ENCODE results near the gene FARS2. TPM values are rescaled to one million over a fixed set of nuclear protein-coding genes. Genes with fewer than 3 reads are reported as not detected.
A peak's percentile ranks its signal among the peaks of the same experiment; 100 is the strongest.

FARS2 gene
- total and polyA plus RNA-seq, 2 of the 13 experiments (the other 11 are each of a cell fraction or from before 2014, with no cell fraction given): 15.4 to 26.0 TPM

DNA sequence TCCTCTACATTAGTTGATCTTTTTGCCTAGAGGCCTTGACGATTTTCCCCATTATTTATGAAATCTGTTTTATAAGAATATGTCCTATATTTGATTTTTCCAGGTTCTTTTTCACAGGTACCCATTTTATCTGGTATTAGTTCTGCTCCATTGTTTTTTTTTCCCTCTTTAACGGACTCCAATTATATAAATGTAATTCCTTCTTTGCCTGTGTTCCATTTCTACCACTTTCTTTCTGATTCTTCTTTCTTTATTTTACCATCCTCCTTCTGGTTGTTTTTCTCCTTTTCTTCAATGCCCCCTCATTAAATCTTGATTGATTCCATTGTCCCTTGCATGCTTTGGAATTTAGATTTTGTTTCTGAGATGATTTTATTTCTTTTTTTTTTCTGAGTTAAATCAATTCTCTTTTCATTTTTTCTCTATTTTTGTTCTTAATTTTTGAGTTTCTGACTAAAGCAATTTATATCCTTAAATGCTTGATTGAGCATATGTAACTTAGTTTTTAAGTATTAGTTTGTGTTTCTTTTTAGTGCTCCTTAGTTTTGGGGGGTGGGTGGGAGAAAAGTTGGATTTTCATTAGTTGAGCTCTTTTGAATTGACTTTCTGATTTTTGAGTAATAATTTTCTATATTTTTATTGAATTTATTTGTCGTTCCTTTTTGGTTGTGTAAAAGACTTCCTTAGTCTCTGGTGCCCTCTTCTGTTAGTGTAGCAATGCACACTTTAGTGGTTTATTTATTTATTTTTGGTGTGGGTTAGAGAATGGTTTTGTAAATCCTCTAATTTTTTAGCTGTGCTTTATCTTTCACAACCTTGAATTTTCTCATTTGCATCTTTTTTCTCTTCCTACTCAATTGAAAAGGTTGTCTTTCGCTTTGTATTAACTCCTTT is 140.8 kb downstream of the FARS2 start:
- in situ Hi-C loops (cut with HindIII; ENCODE audit: extremely low pct_ligation_motif_present, low pct_unique_long_range_greater_than_20kb): no loop called here

More for the DNA sequence above, 140.8 kb downstream of the FARS2 start:
- Histone ChIP-seq H3K79me2 (ENCODE audit: insufficient read depth, low read length) (no peaks in the 10 kb centered on the region), H3K36me3 (replicated peaks in 1 of 2; ENCODE audit: control insufficient read depth in 1 of 2, insufficient read depth in 2 of 2, low read length in 2 of 2) (no peaks in the 10 kb centered on the region), H2AFZ (ENCODE audit: low read length) (no peak overlapping the region), H3K9ac (ENCODE audit: insufficient read depth, low read depth, low read length) (no peak overlapping the region), H3K4me2 (ENCODE audit: low read depth, low read length) (no peak overlapping the region), H3K9me3 (ENCODE audit: low read length) (peaks cover 10% of the 10 kb centered on the region), H3K27me3 (ENCODE audit: control insufficient read depth in 1 of 2, insufficient read depth in 2 of 2, low read length in 2 of 2) (no peaks in the 10 kb centered on the region), H3K4me1 (ENCODE audit: insufficient read depth, low read length) (no peaks in the 10 kb centered on the region), H4K20me1 (ENCODE audit: insufficient read depth, low read length) (no peaks in the 10 kb centered on the region), H3K4me3 (replicated peaks in 1 of 3; ENCODE audit: insufficient read depth in 1 of 3, low read depth in 2 of 3, low read length in 3 of 3) (no peak overlapping the region), H3K27ac (ENCODE audit: extremely low read length, insufficient read depth, low read length) (no peak overlapping the region)
- no TSS peak for BruUV-seq (replicated peaks)
- intact Hi-C loops (cut with micrococcal nuclease; ENCODE audit: unreplicated experiment): loop anchor here (1.0 to 2.0 kb wide), 3 partner anchors 187 to 343 kb away; no protein-coding TSS in a partner anchor
- TF ChIP-seq TAF15 (IDR thresholded peaks at IDR 0.05; ENCODE audit: low read depth, low read length, poor library complexity, severe bottlenecking) (no peak), ZBTB40 (IDR thresholded peaks at IDR 0.05) (no peak), ZBTB40 (CRISPR knock-in tag; IDR thresholded peaks at IDR 0.05) (no peak), ZNF432 (CRISPR knock-in tag; IDR thresholded peaks at IDR 0.05; ENCODE audit: borderline replicate concordance) (no peak), STAG1 (CRISPR knock-in tag; IDR thresholded peaks at IDR 0.05) (peak; percentile 74), IRF1 (CRISPR knock-in tag; IDR thresholded peaks at IDR 0.05; ENCODE audit: low read depth) (no peak)
- TF ChIP-seq, protein P1, sequence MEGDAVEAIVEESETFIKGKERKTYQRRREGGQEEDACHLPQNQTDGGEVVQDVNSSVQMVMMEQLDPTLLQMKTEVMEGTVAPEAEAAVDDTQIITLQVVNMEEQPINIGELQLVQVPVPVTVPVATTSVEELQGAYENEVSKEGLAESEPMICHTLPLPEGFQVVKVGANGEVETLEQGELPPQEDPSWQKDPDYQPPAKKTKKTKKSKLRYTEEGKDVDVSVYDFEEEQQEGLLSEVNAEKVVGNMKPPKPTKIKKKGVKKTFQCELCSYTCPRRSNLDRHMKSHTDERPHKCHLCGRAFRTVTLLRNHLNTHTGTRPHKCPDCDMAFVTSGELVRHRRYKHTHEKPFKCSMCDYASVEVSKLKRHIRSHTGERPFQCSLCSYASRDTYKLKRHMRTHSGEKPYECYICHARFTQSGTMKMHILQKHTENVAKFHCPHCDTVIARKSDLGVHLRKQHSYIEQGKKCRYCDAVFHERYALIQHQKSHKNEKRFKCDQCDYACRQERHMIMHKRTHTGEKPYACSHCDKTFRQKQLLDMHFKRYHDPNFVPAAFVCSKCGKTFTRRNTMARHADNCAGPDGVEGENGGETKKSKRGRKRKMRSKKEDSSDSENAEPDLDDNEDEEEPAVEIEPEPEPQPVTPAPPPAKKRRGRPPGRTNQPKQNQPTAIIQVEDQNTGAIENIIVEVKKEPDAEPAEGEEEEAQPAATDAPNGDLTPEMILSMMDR (CRISPR knock-in tag; IDR thresholded peaks at IDR 0.05): peak; percentile 41; the same call in 1 of the 2 replicates
- FAIRE-seq: no peak
- peak; percentile 19 for DNase-seq (ENCODE audit: low spot score)
- ChIA-PET CTCF (ENCODE audit: low intra/inter-chr PET ratio, low total read pairs) (interaction anchor here (1.1 to 1.8 kb wide), 3 partner anchors 187 to 345 kb away, joined by 3 to 12 read pairs (median 5); no protein-coding TSS in a partner anchor), POLR2A (no interaction called here)
- WGBS (ENCODE audit: low lambda C conversion rate): 65% methylated on average over 4 of the region's 4 CpGs
- ATAC-seq: no peak

Measured in HepG2 (cell line).